Measurements from ENCODE around the gene SLC35A3.
A peak's percentile ranks its signal among the peaks of the same experiment; 100 is the strongest.
"Not testable (repeated sequence)": the region's sequence is repeated elsewhere in the genome, so short reads cannot be mapped to it uniquely, and the experiment has no call there.

DNA sequence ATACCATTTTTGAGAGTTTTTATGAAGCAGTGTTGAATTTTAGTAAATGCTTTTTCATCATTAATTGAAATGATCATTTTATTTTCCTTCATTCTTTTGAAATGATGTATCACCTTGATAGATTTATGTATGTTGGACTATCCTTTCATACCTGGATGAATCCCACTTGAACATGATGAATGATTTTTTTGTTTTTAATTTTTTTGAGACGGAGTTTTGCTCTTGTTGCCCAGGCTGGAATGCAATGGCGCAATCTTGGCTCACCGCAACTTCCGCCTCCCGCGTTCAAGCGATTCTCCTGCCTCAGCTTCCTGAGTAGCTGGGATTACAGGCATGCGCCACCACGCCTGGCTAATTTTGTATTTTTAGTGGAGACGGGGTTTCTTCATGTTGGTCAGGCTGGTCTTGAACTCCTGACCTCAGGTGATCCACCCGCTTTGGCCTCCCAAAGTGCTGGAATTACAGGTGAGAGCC, 77.5 kb downstream of the SLC35A3 start:
- not testable (repeated sequence) for TF ChIP-seq POLR2A (IDR thresholded peaks at IDR 0.05; ENCODE audit: low read depth, low read length); SMC3 (IDR thresholded peaks at IDR 0.05; ENCODE audit: borderline replicate concordance, low read length); CHD4 (IDR thresholded peaks at IDR 0.05); ASH2L (IDR thresholded peaks at IDR 0.05; ENCODE audit: borderline replicate concordance, low read depth); BMI1 (IDR thresholded peaks at IDR 0.05; ENCODE audit: borderline replicate concordance); MXI1 (IDR thresholded peaks at IDR 0.05; ENCODE audit: low read depth, low read length); MTA3 (IDR thresholded peaks at IDR 0.05; ENCODE audit: borderline replicate concordance, low read length); CREB1 (IDR thresholded peaks at IDR 0.05; ENCODE audit: low read depth); LARP7 (IDR thresholded peaks at IDR 0.05)
- TF ChIP-seq, protein P1, sequence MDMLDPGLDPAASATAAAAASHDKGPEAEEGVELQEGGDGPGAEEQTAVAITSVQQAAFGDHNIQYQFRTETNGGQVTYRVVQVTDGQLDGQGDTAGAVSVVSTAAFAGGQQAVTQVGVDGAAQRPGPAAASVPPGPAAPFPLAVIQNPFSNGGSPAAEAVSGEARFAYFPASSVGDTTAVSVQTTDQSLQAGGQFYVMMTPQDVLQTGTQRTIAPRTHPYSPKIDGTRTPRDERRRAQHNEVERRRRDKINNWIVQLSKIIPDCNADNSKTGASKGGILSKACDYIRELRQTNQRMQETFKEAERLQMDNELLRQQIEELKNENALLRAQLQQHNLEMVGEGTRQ (IDR thresholded peaks at IDR 0.05; ENCODE audit: borderline replicate concordance, low read depth, low read length), result not testable (repeated sequence)
- peak; percentile 8; the same call in 1 of the 2 replicates for TF ChIP-seq DPF2 (IDR thresholded peaks at IDR 0.05)
- TF ChIP-seq, protein P2, sequence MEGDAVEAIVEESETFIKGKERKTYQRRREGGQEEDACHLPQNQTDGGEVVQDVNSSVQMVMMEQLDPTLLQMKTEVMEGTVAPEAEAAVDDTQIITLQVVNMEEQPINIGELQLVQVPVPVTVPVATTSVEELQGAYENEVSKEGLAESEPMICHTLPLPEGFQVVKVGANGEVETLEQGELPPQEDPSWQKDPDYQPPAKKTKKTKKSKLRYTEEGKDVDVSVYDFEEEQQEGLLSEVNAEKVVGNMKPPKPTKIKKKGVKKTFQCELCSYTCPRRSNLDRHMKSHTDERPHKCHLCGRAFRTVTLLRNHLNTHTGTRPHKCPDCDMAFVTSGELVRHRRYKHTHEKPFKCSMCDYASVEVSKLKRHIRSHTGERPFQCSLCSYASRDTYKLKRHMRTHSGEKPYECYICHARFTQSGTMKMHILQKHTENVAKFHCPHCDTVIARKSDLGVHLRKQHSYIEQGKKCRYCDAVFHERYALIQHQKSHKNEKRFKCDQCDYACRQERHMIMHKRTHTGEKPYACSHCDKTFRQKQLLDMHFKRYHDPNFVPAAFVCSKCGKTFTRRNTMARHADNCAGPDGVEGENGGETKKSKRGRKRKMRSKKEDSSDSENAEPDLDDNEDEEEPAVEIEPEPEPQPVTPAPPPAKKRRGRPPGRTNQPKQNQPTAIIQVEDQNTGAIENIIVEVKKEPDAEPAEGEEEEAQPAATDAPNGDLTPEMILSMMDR (IDR thresholded peaks at IDR 0.05 in 2 of 3, conservative IDR thresholded peaks at IDR 0.05 in 1 of 3; ENCODE audit: control insufficient read depth in 2 of 3, extremely low read depth in 1 of 3, insufficient read depth in 1 of 3, low read depth in 3 of 3, low read length in 3 of 3), result not testable (repeated sequence)
- TF ChIP-seq, protein P3, sequence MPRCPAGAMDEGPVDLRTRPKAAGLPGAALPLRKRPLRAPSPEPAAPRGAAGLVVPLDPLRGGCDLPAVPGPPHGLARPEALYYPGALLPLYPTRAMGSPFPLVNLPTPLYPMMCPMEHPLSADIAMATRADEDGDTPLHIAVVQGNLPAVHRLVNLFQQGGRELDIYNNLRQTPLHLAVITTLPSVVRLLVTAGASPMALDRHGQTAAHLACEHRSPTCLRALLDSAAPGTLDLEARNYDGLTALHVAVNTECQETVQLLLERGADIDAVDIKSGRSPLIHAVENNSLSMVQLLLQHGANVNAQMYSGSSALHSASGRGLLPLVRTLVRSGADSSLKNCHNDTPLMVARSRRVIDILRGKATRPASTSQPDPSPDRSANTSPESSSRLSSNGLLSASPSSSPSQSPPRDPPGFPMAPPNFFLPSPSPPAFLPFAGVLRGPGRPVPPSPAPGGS (IDR thresholded peaks at IDR 0.05; ENCODE audit: borderline replicate concordance, insufficient read depth, low read depth, low read length, poor library complexity, severe bottlenecking), result not testable (repeated sequence)
